Fibroblast of pulmonary artery (primary cell): ENCODE results near the gene GFER.
"Not testable (repeated sequence)": the region's sequence is repeated elsewhere in the genome, so short reads cannot be mapped to it uniquely, and the experiment has no call there.

Source experiments
- DNase-seq: peaks from one replicate; pipeline ENCODE4 v3.0.0-alpha.2; 2010; ENCODE audit warnings: low read depth
- H3K4me3 ChIP-seq: replicated peaks from 2 replicates; pipeline ENCODE4 v1.5.1; 2011; ENCODE audit warnings: low read depth, mild to moderate bottlenecking, control low read depth, low read length, moderate library complexity
- TF ChIP-seq, protein P1 (sequence below): IDR thresholded peaks from 2 replicates; pipeline ENCODE4 v1.5.1; 2011; ENCODE audit warnings: mild to moderate bottlenecking, control low read depth, low read length, inconsistent platforms; ENCODE audit errors: missing control alignments

GFER gene

DNA sequence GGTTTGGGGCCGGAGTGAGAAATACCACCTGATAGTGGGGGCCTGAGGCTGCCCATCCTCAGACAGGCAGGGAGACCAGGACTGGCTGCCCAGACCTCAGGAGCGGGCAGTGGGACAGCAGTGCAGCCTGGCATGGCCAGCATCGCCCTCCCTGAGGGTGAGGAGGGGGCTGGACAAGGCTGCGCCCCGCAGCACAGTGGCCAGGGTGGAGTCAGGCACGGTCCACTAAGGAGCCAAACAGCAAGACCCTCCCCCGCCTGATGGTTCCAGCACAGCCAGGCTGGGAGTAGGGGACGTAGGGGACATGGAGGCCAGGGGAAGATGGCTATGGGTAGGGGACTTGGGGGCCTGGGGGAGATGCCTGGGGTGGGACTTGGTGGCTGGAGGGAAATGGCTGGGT lies 22.3 kb downstream of the GFER start:
- DNase-seq = no peak
- TF ChIP-seq, protein P1, sequence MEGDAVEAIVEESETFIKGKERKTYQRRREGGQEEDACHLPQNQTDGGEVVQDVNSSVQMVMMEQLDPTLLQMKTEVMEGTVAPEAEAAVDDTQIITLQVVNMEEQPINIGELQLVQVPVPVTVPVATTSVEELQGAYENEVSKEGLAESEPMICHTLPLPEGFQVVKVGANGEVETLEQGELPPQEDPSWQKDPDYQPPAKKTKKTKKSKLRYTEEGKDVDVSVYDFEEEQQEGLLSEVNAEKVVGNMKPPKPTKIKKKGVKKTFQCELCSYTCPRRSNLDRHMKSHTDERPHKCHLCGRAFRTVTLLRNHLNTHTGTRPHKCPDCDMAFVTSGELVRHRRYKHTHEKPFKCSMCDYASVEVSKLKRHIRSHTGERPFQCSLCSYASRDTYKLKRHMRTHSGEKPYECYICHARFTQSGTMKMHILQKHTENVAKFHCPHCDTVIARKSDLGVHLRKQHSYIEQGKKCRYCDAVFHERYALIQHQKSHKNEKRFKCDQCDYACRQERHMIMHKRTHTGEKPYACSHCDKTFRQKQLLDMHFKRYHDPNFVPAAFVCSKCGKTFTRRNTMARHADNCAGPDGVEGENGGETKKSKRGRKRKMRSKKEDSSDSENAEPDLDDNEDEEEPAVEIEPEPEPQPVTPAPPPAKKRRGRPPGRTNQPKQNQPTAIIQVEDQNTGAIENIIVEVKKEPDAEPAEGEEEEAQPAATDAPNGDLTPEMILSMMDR = no peak
- H3K4me3 ChIP-seq = no peak overlapping the region

DNA sequence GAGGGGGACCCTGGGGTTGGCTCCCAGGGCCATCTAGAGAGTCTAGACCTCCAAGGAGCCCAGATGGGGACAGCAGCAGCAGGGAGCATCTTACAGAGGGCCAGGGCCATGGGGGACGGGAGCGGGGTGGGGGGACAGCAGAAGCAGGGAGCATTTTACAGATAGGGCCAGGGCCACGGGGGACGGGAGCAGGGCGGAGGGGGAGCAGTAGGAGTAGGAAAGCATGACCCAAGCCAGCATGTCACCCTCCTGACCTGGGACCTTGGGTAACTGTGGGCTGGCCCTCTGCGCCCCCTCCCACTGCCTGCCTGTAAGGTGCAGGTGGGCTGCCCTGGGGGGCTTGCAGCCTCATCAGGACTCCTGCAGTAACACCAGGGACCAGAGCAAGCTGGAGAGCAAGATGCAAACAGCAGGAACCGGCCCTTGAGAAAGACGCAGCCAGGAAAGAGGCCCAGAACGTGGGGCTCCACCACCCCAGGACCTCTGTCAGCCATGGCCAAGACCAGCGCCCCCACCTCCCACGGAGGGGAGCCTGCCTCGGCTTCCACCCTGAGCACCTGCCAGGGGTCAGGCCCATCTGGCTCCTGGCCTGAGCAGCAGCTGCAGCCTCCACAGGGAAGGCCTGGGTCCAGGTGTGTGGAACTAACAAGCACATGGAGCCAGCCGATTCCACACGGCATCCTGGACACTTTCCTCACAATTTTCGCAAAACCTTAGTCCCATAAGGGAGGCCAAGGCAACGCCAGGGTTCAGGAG lies 23.3 kb downstream of the GFER start:
- DNase-seq = no peak
- H3K4me3 ChIP-seq = peak overlapping the region; percentile 68
- TF ChIP-seq, protein P1 = no peak

DNA sequence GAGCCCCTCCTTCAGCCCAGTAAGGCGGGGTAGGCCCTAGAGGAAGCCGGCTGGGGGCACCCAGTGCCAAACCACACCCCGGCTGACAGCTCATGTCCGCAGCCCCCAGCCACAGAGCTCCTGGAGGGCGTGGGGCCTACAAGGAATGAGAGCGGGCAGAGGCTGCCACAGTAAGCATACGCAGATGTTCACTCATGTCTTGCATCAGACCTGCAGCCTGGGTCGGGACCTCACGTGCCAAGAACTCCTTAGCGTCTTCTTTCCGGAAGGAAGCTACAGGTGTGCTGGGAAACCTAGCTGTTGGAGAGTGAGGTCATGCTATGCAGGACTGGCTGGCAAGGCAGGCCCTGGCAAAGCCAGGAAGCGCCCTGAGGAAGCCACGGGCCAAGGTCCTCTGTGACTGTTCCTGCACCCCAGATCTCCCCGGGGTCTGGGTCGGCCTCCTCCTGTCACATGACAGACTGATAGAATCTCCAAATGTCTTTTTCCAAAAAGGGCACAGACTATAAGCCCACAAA lies 24.1 kb downstream of the GFER start:
- peak overlapping the region; percentile 68 for H3K4me3 ChIP-seq
- peak; percentile 72 for DNase-seq
- TF ChIP-seq, protein P1 = no peak

DNA sequence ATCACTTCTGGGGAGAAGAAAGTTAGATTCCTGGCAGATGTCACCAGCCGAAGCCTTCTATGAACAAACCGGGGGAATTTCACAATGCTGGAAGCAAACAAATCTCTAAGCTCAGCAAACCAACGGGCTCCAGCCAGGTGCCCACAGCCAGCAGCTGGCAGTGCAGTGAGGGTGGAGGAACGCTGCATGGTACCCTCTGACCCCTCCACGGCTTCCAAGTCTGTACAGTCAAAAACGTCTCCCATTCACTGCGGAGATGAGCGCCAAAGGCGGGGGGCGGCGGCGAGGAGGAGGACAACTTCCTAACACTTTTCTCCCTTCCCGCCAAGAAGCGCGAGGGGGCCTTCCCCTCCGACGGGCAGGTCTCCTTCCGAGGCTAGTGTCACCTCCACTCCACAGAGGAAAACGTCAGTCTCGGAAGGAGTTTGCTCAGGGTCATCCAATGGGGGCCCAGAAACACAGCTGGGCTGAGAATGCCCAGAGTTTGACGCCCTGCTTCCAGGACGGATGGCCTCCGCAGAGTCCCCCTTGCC lies 24.7 kb downstream of the GFER start:
- DNase-seq = peak; percentile 57
- TF ChIP-seq, protein P1 = no peak
- H3K4me3 ChIP-seq = peak overlapping the region; percentile 68

DNA sequence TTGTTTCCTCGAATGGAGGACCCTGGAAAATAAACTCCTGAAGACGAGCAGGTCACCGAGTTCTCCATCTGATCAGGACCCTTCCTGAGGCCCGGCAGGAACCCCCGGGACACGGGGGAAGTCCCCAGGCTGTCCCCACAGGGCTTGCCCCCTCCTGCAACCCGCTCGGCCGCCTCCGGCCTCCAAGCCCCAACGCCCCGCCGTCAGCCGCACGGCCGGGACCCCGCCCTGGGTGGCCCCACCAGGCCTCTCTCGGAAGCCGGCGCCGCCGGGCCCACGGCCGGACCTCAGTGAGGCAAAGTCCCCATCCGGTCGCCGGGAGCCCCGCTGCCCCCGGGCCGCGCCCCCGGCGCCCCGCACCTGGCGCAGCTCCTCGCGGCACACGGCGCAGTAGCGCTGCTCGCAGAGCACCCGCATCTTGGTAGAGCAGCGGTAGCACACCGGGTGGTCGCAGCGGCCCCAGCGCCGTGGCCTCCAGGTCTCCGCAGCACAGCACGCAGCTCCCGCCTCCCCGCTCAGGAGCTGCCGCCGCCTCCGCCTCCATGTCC lies 25.2 kb downstream of the GFER start:
- DNase-seq = no peak
- TF ChIP-seq, protein P1 = no peak
- peak overlapping the region; percentile 68 for H3K4me3 ChIP-seq

DNA sequence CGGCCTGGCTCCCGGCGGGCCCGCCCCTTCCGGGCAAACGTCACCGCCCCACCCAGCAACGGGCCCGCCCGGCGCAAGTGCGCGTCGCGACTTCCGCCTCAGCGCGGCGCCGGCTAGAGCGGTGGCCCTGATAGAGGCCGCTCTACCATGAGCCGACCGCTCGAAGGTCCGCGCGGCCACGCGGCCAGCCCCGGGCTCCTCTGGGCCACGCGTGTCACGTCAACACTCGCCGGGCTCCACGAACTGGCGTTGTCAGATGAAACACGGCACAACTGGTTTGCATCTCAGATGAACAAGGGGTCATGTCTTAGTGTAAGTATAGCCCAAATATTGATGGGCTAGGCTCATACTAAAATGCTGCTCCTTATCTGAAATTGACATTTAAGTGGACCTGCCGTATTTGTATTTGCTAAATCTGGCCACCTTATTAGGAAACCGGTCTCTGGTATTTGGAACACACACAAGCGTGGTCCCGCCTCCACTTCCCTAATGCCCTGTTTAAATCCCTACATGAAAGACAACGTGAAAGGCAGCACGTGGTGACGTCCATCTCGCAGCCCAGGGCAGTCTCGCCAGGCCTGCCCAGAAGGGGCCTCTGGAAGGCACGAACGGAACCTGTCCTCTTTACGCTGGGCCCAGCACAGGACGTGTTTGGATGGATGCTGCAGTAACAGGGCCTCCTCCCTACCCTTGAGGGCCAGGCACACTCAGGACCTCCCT lies 26.0 kb downstream of the GFER start, which contains the start of gene ZNF598:
ZNF598 (minus strand) TSS at position 31 of the 720 bp plus-strand sequence.
- TF ChIP-seq, protein P1 = no peak
- peak; percentile 86 for DNase-seq
- peak within 1 kb of the TSS; percentile 82 for H3K4me3 ChIP-seq

DNA sequence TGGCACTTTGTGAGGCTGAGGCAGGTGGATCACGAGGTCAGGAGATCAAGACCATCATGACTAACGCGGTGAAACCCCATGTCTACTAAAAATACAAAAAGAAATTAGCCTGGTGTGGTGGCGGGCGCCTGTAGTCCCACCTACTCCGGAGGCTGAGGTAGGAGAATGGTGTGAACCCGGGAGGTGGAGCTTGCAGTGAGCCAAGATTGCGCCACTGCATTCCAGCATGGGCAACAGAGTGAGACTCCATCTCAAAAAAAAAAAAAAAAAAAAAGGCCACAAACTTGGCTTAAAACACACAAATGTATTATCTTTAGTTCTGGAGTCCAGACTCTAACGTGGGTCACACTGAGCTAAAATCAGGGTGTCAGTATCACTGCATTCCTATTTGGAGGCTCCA lies 27.7 kb downstream of the GFER start:
- H3K4me3 ChIP-seq, DNase-seq: not testable (repeated sequence)
